Keratinocyte (primary cell): Measurements from ENCODE around the gene FAT1.

Experiments used
- EZH2 ChIP-seq: IDR thresholded peaks from one replicate; pipeline ENCODE4 v1.6.1; 2012; ENCODE audit warnings: inconsistent platforms, mild to moderate bottlenecking, low read length, moderate library complexity
- TF ChIP-seq, protein P1 (sequence below), 3 experiments: IDR thresholded peaks in 1 of 3; conservative IDR thresholded peaks in 1 of 3; optimal IDR thresholded peaks in 1 of 3; 2 replicates in 2 of 3; 3 replicates in 1 of 3; pipeline versions ENCODE3 to v1.5.1; 2011; ENCODE audit warnings: low read length in 3 of 3, mild to moderate bottlenecking in 3 of 3, moderate library complexity in 2 of 3, control low read depth in 1 of 3, inconsistent platforms in 1 of 3; ENCODE audit not compliant: insufficient read depth in 2 of 3; ENCODE audit errors: extremely low read depth in 1 of 3

DNA sequence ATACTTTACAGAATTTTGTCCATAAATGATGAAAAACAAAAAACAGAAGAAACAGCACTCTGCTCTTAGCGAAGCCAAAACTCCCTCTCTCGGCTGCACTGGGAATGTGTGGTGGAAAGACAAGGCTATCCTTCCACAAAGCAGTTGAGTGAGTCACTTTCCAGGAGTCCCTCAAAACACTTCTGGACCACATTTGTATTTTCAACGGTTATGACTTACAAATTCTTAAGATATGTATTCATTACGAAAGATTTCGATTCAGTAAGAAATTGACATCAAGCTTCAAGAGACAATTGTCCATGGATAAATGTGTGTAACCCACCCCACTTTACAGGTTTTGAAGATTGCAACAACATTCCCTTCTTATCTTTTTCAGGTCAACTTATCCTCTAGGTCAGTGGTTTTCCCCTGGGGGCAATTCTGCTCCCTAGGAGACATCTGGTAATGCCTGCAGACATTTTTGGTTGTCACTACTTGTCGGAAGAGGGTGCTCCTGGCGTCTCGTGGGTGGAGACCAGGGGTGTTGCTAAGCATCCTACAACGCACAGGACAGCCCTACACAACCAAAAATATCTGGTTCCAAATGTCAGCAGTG is 101.6 kb downstream of the FAT1 start:
- TF ChIP-seq EZH2 = no peak
- TF ChIP-seq, protein P1, sequence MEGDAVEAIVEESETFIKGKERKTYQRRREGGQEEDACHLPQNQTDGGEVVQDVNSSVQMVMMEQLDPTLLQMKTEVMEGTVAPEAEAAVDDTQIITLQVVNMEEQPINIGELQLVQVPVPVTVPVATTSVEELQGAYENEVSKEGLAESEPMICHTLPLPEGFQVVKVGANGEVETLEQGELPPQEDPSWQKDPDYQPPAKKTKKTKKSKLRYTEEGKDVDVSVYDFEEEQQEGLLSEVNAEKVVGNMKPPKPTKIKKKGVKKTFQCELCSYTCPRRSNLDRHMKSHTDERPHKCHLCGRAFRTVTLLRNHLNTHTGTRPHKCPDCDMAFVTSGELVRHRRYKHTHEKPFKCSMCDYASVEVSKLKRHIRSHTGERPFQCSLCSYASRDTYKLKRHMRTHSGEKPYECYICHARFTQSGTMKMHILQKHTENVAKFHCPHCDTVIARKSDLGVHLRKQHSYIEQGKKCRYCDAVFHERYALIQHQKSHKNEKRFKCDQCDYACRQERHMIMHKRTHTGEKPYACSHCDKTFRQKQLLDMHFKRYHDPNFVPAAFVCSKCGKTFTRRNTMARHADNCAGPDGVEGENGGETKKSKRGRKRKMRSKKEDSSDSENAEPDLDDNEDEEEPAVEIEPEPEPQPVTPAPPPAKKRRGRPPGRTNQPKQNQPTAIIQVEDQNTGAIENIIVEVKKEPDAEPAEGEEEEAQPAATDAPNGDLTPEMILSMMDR (optimal IDR thresholded peaks at IDR 0.05 in 1 of 3, IDR thresholded peaks at IDR 0.05 in 1 of 3, conservative IDR thresholded peaks at IDR 0.05 in 1 of 3; ENCODE audit: extremely low read depth in 1 of 3, insufficient read depth in 2 of 3, low read length in 3 of 3) = no peak
